Dendritic cell treated with granulocyte-macrophage colony-stimulating factor and Interleukin-4, amounts not matched to agents 40 ng/mL and 50 ng/mL, for 4 days (primary cell): Measurements from ENCODE around the gene RRAS.

Experiments used
- H3K27ac Mint-ChIP-seq: one replicate; pipeline ENCODE4 v1.8.0; 2022; ENCODE audit warnings: mild to moderate bottlenecking, mixed read lengths
- H3K27me3 Mint-ChIP-seq: one replicate; pipeline ENCODE4 v1.8.0; 2022; ENCODE audit warnings: mild to moderate bottlenecking, mixed read lengths
- H3K36me3 Mint-ChIP-seq: one replicate; pipeline ENCODE4 v1.8.0; 2022; ENCODE audit warnings: low read depth, mixed read lengths
- H3K4me1 Mint-ChIP-seq: one replicate; pipeline ENCODE4 v1.8.0; 2022; ENCODE audit warnings: low read depth, mixed read lengths
- H3K4me3 Mint-ChIP-seq: one replicate; pipeline ENCODE4 v1.8.0; 2022; ENCODE audit warnings: mild to moderate bottlenecking, moderate library complexity, mixed read lengths
- H3K9me3 Mint-ChIP-seq: one replicate; pipeline ENCODE4 v1.8.0; 2022; ENCODE audit warnings: mixed read lengths
- intact Hi-C: fragments of 100-400 bp; cut with micrococcal nuclease; formaldehyde crosslinking; loops from one replicate; pipeline ENCODE4 v1.15.0; 2022

Gene RRAS

DNA sequence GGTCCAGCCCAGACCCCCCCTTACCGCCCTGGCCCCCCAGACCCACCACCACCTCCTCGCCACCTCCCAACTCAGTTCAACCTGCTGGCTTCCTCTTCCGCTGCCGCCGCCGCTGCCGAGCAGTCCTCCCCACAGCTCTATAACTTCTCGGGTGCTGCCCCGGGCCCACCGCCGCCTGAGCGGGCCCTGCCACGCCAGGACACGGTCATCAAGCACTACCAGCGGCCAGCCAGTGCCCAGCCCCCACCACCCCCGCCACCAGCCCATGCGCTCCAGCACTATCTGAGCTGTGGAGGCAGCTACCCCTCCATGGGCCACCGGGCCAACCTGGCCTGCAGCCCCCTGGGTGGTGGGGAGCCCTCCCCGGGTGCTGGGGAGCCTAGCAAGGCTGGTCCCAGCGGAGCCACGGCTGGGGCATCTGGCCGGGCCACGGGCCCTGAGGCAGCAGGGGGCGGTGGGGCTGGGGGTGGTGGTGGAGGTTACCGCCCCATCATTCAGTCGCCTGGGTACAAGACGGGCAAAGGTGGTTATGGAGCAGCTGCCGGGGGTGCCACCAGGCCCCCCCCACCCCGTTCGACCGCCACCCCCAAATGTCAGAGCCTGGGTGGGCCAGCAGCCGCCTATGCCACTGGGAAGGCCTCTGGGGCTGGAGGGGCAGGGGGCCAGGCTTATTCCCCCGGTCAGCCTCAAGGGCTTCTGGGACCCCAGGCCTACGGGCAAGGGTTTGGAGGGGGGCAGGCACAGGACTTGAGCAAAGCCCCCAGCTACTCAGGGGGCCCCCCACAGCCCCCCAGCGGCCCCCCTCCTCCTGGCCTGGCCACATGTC lies 44.7 kb downstream of the RRAS start:
- no peaks in the 10 kb centered on the region for H3K9me3 Mint-ChIP-seq
- peak overlapping the region; percentile 82 for H3K27ac Mint-ChIP-seq
- H3K4me3 Mint-ChIP-seq, result no peak overlapping the region
- peaks cover 73% of the 10 kb centered on the region for H3K36me3 Mint-ChIP-seq
- no peaks in the 10 kb centered on the region for H3K27me3 Mint-ChIP-seq
- intact Hi-C loops, result no loop called here
- peaks cover 47% of the 10 kb centered on the region for H3K4me1 Mint-ChIP-seq

DNA sequence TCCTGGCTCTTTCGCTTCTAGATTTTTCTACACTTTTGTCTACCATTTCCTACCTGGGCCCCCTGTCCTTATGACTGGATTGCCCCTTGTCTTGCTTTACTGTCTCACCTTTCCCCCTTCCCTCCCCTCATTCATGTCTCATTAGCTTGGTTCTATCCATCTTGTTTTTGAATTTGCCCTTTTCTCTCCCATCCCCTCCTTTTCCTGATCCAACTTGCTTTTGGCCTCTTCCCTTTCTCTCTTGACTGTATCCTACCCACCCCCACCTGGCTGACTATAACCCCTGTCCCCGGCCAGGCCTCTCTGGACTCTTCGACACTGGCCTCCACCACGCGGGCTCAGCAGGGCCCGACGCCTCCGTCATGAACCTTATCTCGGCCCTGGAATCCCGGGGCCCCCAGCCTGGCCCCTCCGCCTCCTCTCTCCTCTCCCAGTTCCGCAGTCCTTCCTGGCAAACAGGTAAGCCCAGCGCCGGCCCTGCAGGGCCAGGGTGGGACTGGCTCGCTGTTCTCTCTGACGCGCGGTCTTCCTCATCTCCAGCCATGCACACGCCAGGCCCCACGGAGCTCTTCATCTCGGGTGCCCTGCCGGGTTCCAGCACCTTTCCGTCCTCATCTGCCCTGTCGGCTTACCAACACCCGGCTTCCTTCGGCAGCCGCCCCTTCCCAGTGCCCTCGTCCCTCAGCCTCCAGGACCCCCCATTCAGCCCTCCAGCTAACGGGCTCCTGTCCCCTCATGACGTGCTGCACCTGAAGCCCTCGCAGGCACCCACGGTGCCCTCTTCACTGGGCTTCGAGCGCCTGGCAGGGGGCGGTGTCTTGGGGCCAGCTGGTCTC lies 45.6 kb downstream of the RRAS start:
- Mint-ChIP-seq H3K36me3 (peaks cover 69% of the 10 kb centered on the region), H3K27me3 (no peaks in the 10 kb centered on the region), H3K27ac (peak overlapping the region; percentile 82), H3K9me3 (no peaks in the 10 kb centered on the region), H3K4me1 (peaks cover 50% of the 10 kb centered on the region), H3K4me3 (peak overlapping the region; percentile 84)
- intact Hi-C loops, result no loop called here

DNA sequence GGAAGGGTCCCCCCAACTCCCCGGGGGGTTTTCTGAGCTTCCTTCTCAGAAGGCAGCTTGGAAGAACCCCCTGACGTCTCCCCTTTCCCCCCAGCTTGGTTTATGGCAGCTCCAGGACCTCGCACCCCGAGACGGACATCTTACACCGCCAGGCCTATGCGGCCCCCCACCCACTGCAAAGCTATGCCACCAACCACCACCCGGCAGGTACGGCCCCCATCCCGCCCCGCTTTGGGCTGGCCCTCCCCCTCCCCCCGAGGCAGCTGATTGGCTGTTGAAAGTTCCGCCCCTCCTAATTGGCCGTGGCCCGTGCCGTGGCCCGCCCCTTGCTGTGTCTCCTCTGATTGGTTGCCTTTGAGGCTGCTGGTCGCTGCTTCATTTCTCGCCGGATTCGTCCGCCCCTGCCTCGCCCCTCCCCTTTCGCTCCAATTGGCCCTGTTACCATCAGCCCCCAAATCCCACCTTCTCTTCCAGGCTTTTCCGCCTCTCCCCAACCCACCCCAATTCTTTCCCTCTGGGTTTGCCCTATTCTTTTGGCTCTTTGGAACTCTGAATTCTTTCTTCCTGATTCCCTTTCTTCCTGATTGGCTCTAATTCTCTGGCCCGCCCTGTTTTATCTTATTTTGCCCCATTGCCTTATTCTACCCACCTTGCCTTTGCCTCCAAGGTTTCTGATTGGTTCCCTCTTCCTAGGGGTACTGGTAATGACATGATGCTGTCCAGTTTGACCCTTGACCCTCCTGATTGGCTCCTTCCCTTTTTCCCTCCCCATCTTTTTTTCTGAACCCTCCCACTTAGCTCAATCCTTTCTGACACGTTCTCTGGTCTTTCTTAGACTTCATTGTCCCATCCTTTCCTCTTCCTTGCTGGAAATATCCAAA lies 46.5 kb downstream of the RRAS start:
- H3K27ac Mint-ChIP-seq, result peak overlapping the region; percentile 82
- intact Hi-C loops, result no loop called here
- H3K4me1 Mint-ChIP-seq, result peaks cover 44% of the 10 kb centered on the region
- peaks cover 60% of the 10 kb centered on the region for H3K36me3 Mint-ChIP-seq
- H3K27me3 Mint-ChIP-seq, result peaks cover 3% of the 10 kb centered on the region
- no peaks in the 10 kb centered on the region for H3K9me3 Mint-ChIP-seq
- peak overlapping the region; percentile 84 for H3K4me3 Mint-ChIP-seq

DNA sequence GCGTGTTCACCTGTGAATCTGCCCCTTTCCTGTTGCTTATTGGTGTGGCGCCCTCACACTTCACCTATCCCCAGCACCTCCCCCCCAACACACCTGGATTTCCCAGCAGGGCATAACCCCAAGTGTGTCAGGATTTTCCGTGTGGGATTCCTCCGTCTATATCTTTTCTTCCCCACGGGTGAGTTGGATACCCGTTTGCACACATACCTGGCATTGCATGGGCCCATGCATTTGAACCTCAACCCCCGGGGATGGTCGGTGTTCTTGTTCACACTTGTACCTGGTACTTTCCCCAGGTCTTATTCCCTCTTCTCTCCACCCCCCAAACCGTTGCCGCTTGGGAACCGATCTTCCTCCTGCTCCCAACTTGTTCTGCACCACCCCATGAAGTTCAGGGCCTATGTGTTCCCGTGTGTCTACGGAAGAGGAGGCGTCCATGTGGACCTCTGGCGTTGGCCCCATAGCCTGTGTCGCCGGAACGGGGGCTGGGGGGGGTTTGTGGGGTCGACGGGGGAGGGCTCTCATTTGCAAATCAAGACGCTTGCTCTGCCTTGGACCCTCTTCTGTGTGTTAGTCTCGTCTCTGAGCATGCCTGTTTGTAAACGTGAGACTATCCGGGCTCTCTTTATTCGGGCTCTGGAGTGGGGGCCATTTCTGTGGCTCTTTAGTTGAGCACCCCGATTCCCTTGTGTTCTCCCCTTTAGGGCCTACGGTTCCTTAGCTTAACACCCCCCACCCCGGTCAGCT lies 47.3 kb downstream of the RRAS start:
- Mint-ChIP-seq H3K4me3 (peak overlapping the region; percentile 84), H3K27me3 (peaks cover 3% of the 10 kb centered on the region), H3K27ac (peak overlapping the region; percentile 82), H3K4me1 (peaks cover 42% of the 10 kb centered on the region), H3K9me3 (no peaks in the 10 kb centered on the region), H3K36me3 (peaks cover 52% of the 10 kb centered on the region)
- intact Hi-C loops, result no loop called here

DNA sequence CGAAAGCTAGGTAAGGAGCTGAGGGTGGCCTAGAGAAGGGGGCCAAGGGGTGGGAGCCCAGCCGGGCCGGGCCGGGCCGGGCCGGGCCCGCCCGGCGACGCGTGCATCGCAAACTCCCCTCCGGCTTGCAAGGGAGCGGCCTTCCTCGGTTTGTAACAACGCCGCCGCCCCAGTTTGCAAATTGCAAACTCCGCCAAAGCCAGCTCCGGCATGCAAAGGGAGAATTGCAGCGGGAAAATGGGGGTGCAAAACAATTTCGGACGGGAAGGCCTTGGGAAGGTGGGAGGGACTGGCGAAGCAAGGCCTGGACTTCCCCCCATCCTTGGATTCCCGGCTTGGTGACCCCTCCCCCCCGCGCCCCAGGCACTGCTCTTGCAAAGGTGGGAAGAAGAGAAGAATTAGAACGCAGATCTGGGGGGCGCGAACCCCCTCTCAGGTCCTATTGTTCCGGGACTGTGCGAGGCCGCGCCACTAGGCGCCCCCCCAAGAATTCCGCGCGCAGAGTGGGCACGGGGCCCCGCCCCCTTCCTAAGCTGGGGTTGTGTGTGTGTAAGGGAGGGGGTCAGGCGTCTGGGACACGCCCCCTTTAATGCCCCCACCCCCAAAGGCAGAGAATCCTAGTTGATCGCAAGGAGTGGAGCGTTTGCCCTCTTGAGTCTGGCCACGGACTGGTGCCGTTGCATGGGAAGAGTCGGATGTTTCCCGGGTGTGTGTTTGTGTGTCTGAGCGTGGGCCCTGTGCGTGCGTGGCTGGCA lies 48.0 kb downstream of the RRAS start:
- Mint-ChIP-seq H3K36me3 (peaks cover 45% of the 10 kb centered on the region), H3K4me3 (peak overlapping the region; percentile 84), H3K9me3 (no peaks in the 10 kb centered on the region), H3K4me1 (peaks cover 42% of the 10 kb centered on the region), H3K27me3 (peaks cover 3% of the 10 kb centered on the region), H3K27ac (peak overlapping the region; percentile 82)
- intact Hi-C loops, result loop anchor here (2.0 kb wide), 1 partner anchor 85 kb away; the partner anchor contains the start of gene PRMT1

DNA sequence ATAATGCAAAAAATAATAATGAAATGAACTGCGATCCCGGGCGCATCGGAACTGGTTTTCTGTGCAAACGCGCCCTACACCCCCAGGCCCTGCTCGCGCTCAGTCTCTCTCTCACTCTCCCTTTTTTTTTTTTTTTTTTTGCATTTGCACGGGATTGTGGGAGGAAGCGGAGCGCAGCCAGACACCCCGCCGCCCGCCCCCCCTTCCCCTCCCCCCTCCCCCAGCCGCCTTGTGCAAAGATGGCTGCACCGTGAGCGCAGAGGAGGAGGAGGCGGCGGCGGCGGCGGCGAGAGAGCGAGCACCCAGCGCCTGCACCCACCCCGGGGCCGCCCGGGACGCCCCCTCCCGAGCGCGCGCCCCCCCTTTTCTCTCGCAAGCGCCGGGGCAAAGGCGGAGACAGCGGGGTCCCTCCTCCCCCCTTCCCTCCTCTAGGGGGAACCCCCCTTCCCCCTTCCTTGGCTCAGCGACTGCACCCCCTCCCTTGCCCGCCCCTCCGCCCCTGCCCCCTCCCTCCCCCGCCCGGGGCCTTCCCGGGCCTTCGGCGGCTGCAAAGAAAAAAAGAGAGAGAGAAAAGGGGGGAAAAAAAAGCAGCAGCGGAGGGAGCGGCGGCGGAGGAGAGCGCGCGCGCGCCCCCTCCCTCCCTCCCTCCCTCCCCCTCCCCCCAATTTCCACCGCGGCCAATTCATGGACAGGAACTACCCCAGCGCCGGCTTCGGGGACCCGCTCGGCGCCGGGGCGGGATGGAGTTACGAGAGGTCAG lies 48.8 kb downstream of the RRAS start, which contains the start of gene PRR12:
PRR12 (plus strand) TSS at position 212 of the 760 bp plus-strand sequence; CDS start at position 685, 473 bp downstream.
- peaks cover 3% of the 10 kb centered on the region for H3K27me3 Mint-ChIP-seq
- H3K4me1 Mint-ChIP-seq, result peaks cover 42% of the 10 kb centered on the region
- intact Hi-C loops, result loop anchor here (1.0 to 2.0 kb wide), 3 partner anchors 11 to 86 kb away; partner anchors contain the start of genes NOSIP, PRMT1 and SCAF1
- H3K9me3 Mint-ChIP-seq, result no peaks in the 10 kb centered on the region
- H3K27ac Mint-ChIP-seq, result peak within 1 kb of the TSS; percentile 82
- H3K4me3 Mint-ChIP-seq, result peak within 1 kb of the TSS; percentile 84
- peaks cover 37% of the 10 kb centered on the region for H3K36me3 Mint-ChIP-seq

DNA sequence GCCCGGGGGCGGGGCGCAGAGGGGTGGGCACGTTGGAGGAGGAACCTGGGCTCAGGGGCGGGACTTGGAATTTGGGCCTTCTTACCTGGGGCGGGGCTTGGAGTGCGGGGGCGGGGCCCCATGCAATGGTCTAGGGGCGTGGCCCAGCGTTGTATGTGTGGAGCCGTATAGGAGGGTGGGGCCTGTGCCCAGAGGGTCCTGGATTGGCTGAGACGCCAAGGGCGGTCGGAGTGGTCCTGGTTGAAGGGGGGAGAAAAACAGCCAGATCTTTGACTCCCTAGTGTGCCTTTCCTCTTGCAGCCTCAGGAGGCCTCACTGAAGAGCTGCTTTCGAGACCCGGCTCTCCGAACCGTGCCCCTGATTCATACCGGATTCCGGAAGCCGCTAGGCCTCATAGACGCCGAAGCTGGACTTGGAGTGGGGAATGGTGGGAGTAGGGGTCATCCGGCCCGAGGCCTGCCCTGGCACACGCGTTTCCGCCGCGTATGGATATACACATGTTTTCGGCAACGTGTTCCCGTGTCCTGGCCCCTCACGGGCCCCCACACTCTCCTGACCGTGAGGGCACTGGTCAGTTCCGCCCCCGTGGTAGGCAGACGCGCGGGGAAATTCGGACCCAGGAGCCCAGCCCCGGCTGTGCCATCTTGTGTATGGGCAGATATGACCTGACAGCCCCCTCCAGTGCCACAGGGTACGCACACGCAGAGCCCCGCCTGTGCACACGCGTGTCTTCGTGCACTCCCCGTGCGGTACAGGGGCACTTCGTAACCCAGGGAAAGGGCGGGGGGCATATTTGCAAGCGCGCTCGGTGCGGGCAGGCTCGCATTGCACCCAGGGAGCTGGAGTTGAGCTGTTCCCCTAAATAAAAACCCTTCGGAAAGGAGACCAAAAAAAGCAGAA lies 49.6 kb downstream of the RRAS start:
- Mint-ChIP-seq H3K27ac (peak overlapping the region; percentile 82), H3K4me3 (peak overlapping the region; percentile 84), H3K9me3 (no peaks in the 10 kb centered on the region), H3K36me3 (peaks cover 29% of the 10 kb centered on the region), H3K4me1 (peaks cover 42% of the 10 kb centered on the region), H3K27me3 (peaks cover 3% of the 10 kb centered on the region)
- intact Hi-C loops, result loop anchor here (1.0 to 2.0 kb wide), 3 partner anchors 10 to 86 kb away; partner anchors contain the start of genes NOSIP, PRMT1 and SCAF1

DNA sequence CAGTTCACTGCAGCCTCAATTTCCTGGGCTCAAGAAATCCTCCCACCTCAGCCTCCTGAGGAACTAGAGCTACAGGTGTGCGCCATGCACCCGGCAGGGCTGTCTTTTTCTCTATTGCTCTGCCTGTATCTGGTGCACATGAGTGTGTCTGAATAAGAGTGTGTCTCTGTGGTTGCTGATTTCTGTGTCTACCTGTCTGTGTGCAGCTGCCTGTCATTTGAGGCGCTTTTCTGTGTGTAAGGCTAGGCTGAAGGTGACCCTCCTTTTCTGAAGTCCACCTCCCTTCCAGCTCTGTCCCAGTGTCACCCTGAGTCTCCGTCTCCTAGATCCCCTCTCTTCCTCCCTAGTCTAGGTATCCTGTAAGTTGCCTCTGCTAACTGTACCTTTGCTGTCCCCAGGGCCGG lies 50.4 kb downstream of the RRAS start:
- Mint-ChIP-seq H3K27me3 (peaks cover 3% of the 10 kb centered on the region), H3K27ac (peak overlapping the region; percentile 82), H3K4me1 (peaks cover 38% of the 10 kb centered on the region), H3K36me3 (peaks cover 22% of the 10 kb centered on the region), H3K9me3 (no peaks in the 10 kb centered on the region), H3K4me3 (no peak overlapping the region)
- intact Hi-C loops, result no loop called here

DNA sequence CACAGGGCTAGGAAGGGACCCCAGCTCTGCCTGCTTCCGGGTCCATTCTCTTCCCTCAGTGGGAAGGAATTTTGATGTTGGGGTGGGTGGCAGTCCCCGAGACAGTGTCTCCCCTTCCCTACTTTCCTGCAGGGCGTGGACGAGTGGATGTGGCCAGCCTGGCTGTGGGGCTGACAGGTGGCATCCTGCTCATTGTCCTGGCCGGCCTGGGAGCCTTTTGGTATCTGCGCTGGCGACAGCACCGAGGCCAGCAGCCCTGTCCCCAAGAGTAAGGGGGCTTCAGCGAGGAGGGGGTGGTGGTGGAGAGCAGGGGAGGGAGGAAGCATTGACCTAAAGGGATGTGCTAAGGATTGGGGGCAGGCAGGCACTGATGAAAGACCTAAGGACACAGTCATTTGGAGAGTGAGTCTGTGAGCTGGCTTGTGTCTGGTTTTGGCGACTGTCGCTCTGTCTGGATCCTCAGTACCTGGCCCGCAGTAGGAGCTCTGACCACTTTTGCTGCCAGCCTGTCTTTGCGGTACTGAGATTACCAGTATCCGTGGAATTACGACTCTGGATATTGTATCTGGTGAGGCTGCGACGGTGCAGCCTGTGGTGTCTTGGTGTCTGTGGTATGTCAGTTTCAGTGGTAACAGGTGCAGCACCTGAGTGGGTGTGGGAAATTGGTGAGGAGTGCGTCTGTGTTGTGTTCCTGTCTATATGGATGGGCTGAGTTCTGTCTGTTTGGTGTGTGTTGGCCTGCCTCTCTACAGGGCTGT lies 51.4 kb downstream of the RRAS start:
- Mint-ChIP-seq H3K27me3 (peaks cover 3% of the 10 kb centered on the region), H3K9me3 (no peaks in the 10 kb centered on the region), H3K27ac (no peak overlapping the region), H3K4me1 (peaks cover 29% of the 10 kb centered on the region), H3K36me3 (peaks cover 12% of the 10 kb centered on the region), H3K4me3 (no peak overlapping the region)
- intact Hi-C loops, result no loop called here

DNA sequence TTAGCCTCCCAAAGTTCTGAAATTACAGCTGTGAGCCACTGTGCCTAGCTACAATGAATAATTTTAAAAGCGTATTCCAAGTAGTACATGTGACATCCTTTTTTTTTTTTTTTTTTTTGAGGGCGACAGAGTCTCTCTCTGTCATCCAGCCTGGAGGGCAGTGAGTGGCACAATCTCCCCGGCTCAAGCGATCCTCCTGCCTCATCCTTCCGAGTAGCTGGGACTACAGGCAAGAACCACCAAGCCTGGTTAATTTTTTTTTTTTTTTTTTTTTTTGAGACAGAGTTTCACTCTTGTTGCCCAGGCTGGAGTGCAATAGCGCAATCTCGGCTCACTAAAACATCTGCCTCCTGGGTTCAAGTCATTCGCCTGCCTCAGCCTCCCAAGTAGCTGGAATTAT lies 52.7 kb downstream of the RRAS start:
- Mint-ChIP-seq H3K36me3 (peaks cover 10% of the 10 kb centered on the region), H3K27ac (peak overlapping the region; percentile 15), H3K27me3 (peaks cover 3% of the 10 kb centered on the region), H3K9me3 (no peaks in the 10 kb centered on the region), H3K4me3 (no peak overlapping the region), H3K4me1 (peaks cover 15% of the 10 kb centered on the region)
- intact Hi-C loops, result no loop called here
